Measurements from ENCODE around the gene CDCA3. TPM values are rescaled to one million over a fixed set of nuclear protein-coding genes. Genes with fewer than 3 reads are reported as not detected.

CDCA3 gene
- total and polyA plus RNA-seq, 2 of the 13 experiments (the other 11 are each of a cell fraction or from before 2014, with no cell fraction given) = 32.7 to 56.5 TPM

GRCh38 chr12:6851921-6852650, 1.0 kb upstream of the CDCA3 start, which contains the start of gene USP5 (continued):
- TF ChIP-seq ZNF33A (CRISPR knock-in tag; IDR thresholded peaks at IDR 0.05; ENCODE audit: borderline replicate concordance) = no peak
- TF ChIP-seq POLR2G (IDR thresholded peaks at IDR 0.05; ENCODE audit: low read depth, low read length) = peak; percentile 29; the same call in 1 of the 2 replicates
- 0 out of 2 replicates have a peak, but pooled peaks have one; percentile 1 for TF ChIP-seq DMTF1 (CRISPR knock-in tag; IDR thresholded peaks at IDR 0.05)
- TF ChIP-seq SIX1 (CRISPR knock-in tag; IDR thresholded peaks at IDR 0.05; ENCODE audit: borderline replicate concordance) = no peak
- peak; percentile 59; the same call in 1 of the 2 replicates for TF ChIP-seq ZNF589 (CRISPR knock-in tag; conservative IDR thresholded peaks at IDR 0.05)
- no peak for TF ChIP-seq NBN (conservative IDR thresholded peaks at IDR 0.05)
- TF ChIP-seq ZBTB10 (CRISPR knock-in tag; IDR thresholded peaks at IDR 0.05; ENCODE audit: borderline replicate concordance) = no peak
- peak; percentile 77; the same call in 1 of the 2 replicates for TF ChIP-seq AHR (CRISPR knock-in tag; IDR thresholded peaks at IDR 0.05)
- TF ChIP-seq ZNF333 (CRISPR knock-in tag; IDR thresholded peaks at IDR 0.05; ENCODE audit: borderline replicate concordance) = peak; percentile 67; the same call in 1 of the 2 replicates
- no peak for TF ChIP-seq ZNF382 (CRISPR knock-in tag; IDR thresholded peaks at IDR 0.05; ENCODE audit: borderline replicate concordance)
- 0 out of 2 replicates have a peak, but pooled peaks have one; percentile 33 for TF ChIP-seq MED13 (CRISPR knock-in tag; IDR thresholded peaks at IDR 0.05)
- peak; percentile 63; the same call in 1 of the 2 replicates for TF ChIP-seq NFKBIZ (CRISPR knock-in tag; IDR thresholded peaks at IDR 0.05)
- TF ChIP-seq PATZ1 (CRISPR knock-in tag; IDR thresholded peaks at IDR 0.05) = no peak; the same call in 1 of the 2 replicates
- TF ChIP-seq NCOA2 (CRISPR knock-in tag; IDR thresholded peaks at IDR 0.05) = no peak
- no peak for TF ChIP-seq HIC2 (CRISPR knock-in tag; IDR thresholded peaks at IDR 0.05; ENCODE audit: low read depth)
- no peak for TF ChIP-seq ZNF75D (CRISPR knock-in tag; IDR thresholded peaks at IDR 0.05; ENCODE audit: borderline replicate concordance)
- peak; percentile 66 for TF ChIP-seq ASH2L (IDR thresholded peaks at IDR 0.05; ENCODE audit: insufficient read length, low read depth, low read length)
- no peak for TF ChIP-seq ZNF138 (CRISPR knock-in tag; IDR thresholded peaks at IDR 0.05; ENCODE audit: low read depth)
- TF ChIP-seq RBM22 (optimal IDR thresholded peaks at IDR 0.05; ENCODE audit: low read length) = no peak
- no peak for TF ChIP-seq FOXK2 (IDR thresholded peaks at IDR 0.05)
- TF ChIP-seq MXD4 (CRISPR knock-in tag; IDR thresholded peaks at IDR 0.05) = peak; percentile 75

Data from HepG2 (cell line).